H1 (cell line): Measurements from ENCODE around the gene NFYB. TPM values are rescaled to one million over a fixed set of nuclear protein-coding genes. Genes with fewer than 3 reads are reported as not detected.

Source experiments
- CTCF ChIA-PET: fragments of 300-600 bp; sonication (Branson Sonifier 250); formaldehyde crosslinking; loops from one replicate; lab custom pipeline; 2021; ENCODE audit not compliant: partially characterized antibody; lab: Charles Lee
- POLR2A ChIA-PET: fragments of 300-600 bp; sonication (Branson Sonifier 250); formaldehyde crosslinking; loops from one replicate; lab custom pipeline; 2021; ENCODE audit warnings: inconsistent platforms; ENCODE audit not compliant: partially characterized antibody; lab: Charles Lee
- DNase-seq, 2 experiments: peaks; one replicate each; pipeline versions ENCODE4 v3.0.0 to v3.0.0-alpha.2; 2010 to 2022; ENCODE audit warnings: low spot score in 2 of 2, low read depth in 1 of 2, mixed read lengths in 1 of 2
- FAIRE-seq: peaks from 2 replicates; lab custom pipeline; 2011; peaks lifted over from hg19 to GRCh38; lab: Jason Lieb, UNC
- H2AFZ ChIP-seq: 2 replicates; pipeline ENCODE4 v1.8.1; 2012; ENCODE audit warnings: low read length, inconsistent platforms
- H2AK5ac ChIP-seq: 2 replicates; pipeline ENCODE4 v1.6.1; 2013; ENCODE audit warnings: low read depth, low read length
- H2BK120ac ChIP-seq: replicated peaks from 2 replicates; pipeline ENCODE3; 2013; ENCODE audit warnings: low read depth, low read length, inconsistent platforms
- H2BK12ac ChIP-seq: 2 replicates; pipeline ENCODE4 v1.6.1; 2013; ENCODE audit warnings: low read depth, low read length
- H2BK15ac ChIP-seq: 2 replicates; pipeline ENCODE4 v1.6.1; 2013; ENCODE audit warnings: low read length
- H2BK20ac ChIP-seq: 2 replicates; pipeline ENCODE4 v1.6.1; 2013; ENCODE audit warnings: low read length
- H2BK5ac ChIP-seq: 2 replicates; pipeline ENCODE4 v1.6.1; 2013; ENCODE audit warnings: low read depth, low read length
- H3K14ac ChIP-seq: 2 replicates; pipeline ENCODE4 v1.6.1; 2013; ENCODE audit warnings: inconsistent platforms; ENCODE audit not compliant: insufficient read length
- H3K18ac ChIP-seq: 2 replicates; pipeline ENCODE4 v1.6.1; 2013; ENCODE audit warnings: low read length; ENCODE audit errors: extremely low read depth
- H3K23ac ChIP-seq: 2 replicates; pipeline ENCODE4 v1.6.1; 2013; ENCODE audit warnings: inconsistent platforms; ENCODE audit not compliant: insufficient read length
- H3K23me2 ChIP-seq: 2 replicates; pipeline ENCODE4 v1.6.1; 2013; ENCODE audit warnings: low read depth, low read length
- H3K27ac ChIP-seq: 2 replicates; pipeline ENCODE4 v1.6.1; 2011; ENCODE audit warnings: low read depth, low read length, inconsistent platforms
- H3K27me3 ChIP-seq, 4 experiments: replicated peaks in 1 of 4; 1 replicate in 1 of 4; 2 replicates in 3 of 4; pipeline versions ENCODE4 v1.6.1 to v1.8.1; 2011 to 2013; ENCODE audit warnings: low read length in 3 of 4, mild to moderate bottlenecking in 3 of 4, inconsistent platforms in 2 of 4, mixed read lengths in 2 of 4, moderate library complexity in 1 of 4; ENCODE audit not compliant: control insufficient read depth in 3 of 4, insufficient read depth in 3 of 4; ENCODE audit errors: extremely low read depth in 1 of 4
- H3K36me3 ChIP-seq, 4 experiments: 2 replicates each; pipeline versions ENCODE4 v1.6.1 to v1.8.1; 2011 to 2013; ENCODE audit warnings: mild to moderate bottlenecking in 4 of 4, low read length in 3 of 4, moderate library complexity in 2 of 4, control low read depth in 1 of 4, inconsistent platforms in 1 of 4; ENCODE audit not compliant: insufficient read depth in 4 of 4, control insufficient read depth in 2 of 4
- H3K4ac ChIP-seq: replicated peaks from 2 replicates; pipeline ENCODE3; 2013; ENCODE audit warnings: low read length, low read depth, mixed read lengths, inconsistent platforms; ENCODE audit not compliant: insufficient read length
- H3K4me1 ChIP-seq, 4 experiments: replicated peaks in 1 of 4; 1 replicate in 1 of 4; 2 replicates in 3 of 4; pipeline versions ENCODE4 v1.6.1 to v1.8.1; 2011 to 2013; ENCODE audit warnings: low read length in 3 of 4, inconsistent platforms in 2 of 4, mixed read lengths in 1 of 4; ENCODE audit not compliant: insufficient read depth in 4 of 4, control insufficient read depth in 3 of 4
- H3K4me2 ChIP-seq, 2 experiments: 2 replicates each; pipeline versions ENCODE4 v1.6.1 to v1.8.1; 2011 to 2013; ENCODE audit warnings: low read depth in 2 of 2, low read length in 2 of 2, control low read depth in 1 of 2, inconsistent platforms in 1 of 2, mild to moderate bottlenecking in 1 of 2; ENCODE audit not compliant: insufficient read depth in 1 of 2
- H3K4me3 ChIP-seq, 4 experiments: fragments of 200-600, 300-600 bp in 1 of 4; sonication (generic), shearing (Covaris generic), sonication (Bioruptor Twin) in 1 of 4; 2 replicates each; pipeline versions ENCODE4 v1.5.1 to v1.8.1; 2011 to 2016; ENCODE audit warnings: low read length in 4 of 4, low read depth in 3 of 4, control low read depth in 2 of 4, inconsistent platforms in 2 of 4, mild to moderate bottlenecking in 2 of 4, mixed read lengths in 1 of 4, moderate library complexity in 1 of 4; ENCODE audit not compliant: insufficient read depth in 2 of 4; ENCODE audit errors: extremely low read depth in 1 of 4
- H3K56ac ChIP-seq: replicated peaks from 2 replicates; pipeline ENCODE3; 2013; ENCODE audit warnings: low read depth, mild to moderate bottlenecking, mixed read lengths, low read length, inconsistent platforms; ENCODE audit not compliant: insufficient read length
- H3K79me1 ChIP-seq: 2 replicates; pipeline ENCODE4 v1.6.1; 2013; ENCODE audit warnings: low read depth, low read length, control low read depth
- H3K79me2 ChIP-seq, 2 experiments: 2 replicates each; pipeline versions ENCODE4 v1.6.1 to v1.8.1; 2012 to 2013; ENCODE audit warnings: low read length in 2 of 2, mild to moderate bottlenecking in 2 of 2, inconsistent platforms in 1 of 2; ENCODE audit not compliant: insufficient read depth in 2 of 2, control insufficient read depth in 1 of 2
- H3K9ac ChIP-seq, 4 experiments: replicated peaks in 1 of 4; 1 replicate in 1 of 4; 2 replicates in 3 of 4; pipeline versions ENCODE4 v1.6.1 to v1.8.1; 2011 to 2013; ENCODE audit warnings: low read depth in 3 of 4, low read length in 3 of 4, control low read depth in 2 of 4, mild to moderate bottlenecking in 2 of 4, moderate library complexity in 2 of 4, inconsistent platforms in 1 of 4; ENCODE audit errors: extremely low read depth in 1 of 4
- H3K9me3 ChIP-seq, 2 experiments: 2 replicates each; pipeline versions ENCODE4 v1.6.1 to v1.8.1; 2012 to 2013; ENCODE audit warnings: mild to moderate bottlenecking in 2 of 2, moderate library complexity in 2 of 2, control low read depth in 1 of 2, inconsistent platforms in 1 of 2, low read depth in 1 of 2, low read length in 1 of 2, mixed read lengths in 1 of 2; ENCODE audit not compliant: insufficient read depth in 2 of 2
- H4K20me1 ChIP-seq, 2 experiments: replicated peaks in 1 of 2; 2 replicates each; pipeline versions ENCODE3 to v1.8.1; 2011 to 2013; ENCODE audit warnings: inconsistent platforms in 2 of 2, low read length in 2 of 2, mild to moderate bottlenecking in 1 of 2; ENCODE audit not compliant: insufficient read depth in 2 of 2, control insufficient read depth in 1 of 2
- H4K5ac ChIP-seq: 2 replicates; pipeline ENCODE4 v1.6.1; 2013; ENCODE audit warnings: low read length, low read depth, mixed read lengths, inconsistent platforms; ENCODE audit not compliant: insufficient read length
- H4K8ac ChIP-seq: 2 replicates; pipeline ENCODE4 v1.8.0; 2013; ENCODE audit warnings: mild to moderate bottlenecking, moderate library complexity, low read length, inconsistent platforms; ENCODE audit not compliant: insufficient read depth; ENCODE audit errors: extremely low read depth
- H4K91ac ChIP-seq: replicated peaks from 2 replicates; pipeline ENCODE3; 2013; ENCODE audit warnings: low read length, mixed read lengths, inconsistent platforms; ENCODE audit not compliant: insufficient read length
- ATF3 ChIP-seq: IDR thresholded peaks from 2 replicates; pipeline ENCODE4 v1.6.1; 2011; ENCODE audit warnings: low read depth, mild to moderate bottlenecking, low read length; ENCODE audit not compliant: insufficient read depth
- BACH1 ChIP-seq: IDR thresholded peaks from 2 replicates; pipeline ENCODE4 v1.6.1; 2012; ENCODE audit warnings: low read length, improper control_type of control experiment
- CBX8 ChIP-seq: fragments of 300-800, 300-1000 bp; sonication (generic); IDR thresholded peaks from 2 replicates; pipeline ENCODE4 v1.7.1; 2016; ENCODE audit warnings: low read depth, low read length, borderline replicate concordance
- EZH2 ChIP-seq: fragments of 200-600 bp; sonication (generic); IDR thresholded peaks from 2 replicates; pipeline ENCODE4 v1.7.1; 2012; ENCODE audit warnings: low read depth, mild to moderate bottlenecking, moderate library complexity, low read length, inconsistent platforms; ENCODE audit not compliant: severe bottlenecking
- HDAC2 ChIP-seq, 2 experiments: fragments of 300-600 bp in 1 of 2; sonication (generic) in 1 of 2; IDR thresholded peaks; 2 replicates each; pipeline ENCODE4 v1.6.1; 2011 to 2012; ENCODE audit warnings: low read depth in 2 of 2, low read length in 2 of 2, mild to moderate bottlenecking in 2 of 2, moderate library complexity in 2 of 2, borderline replicate concordance in 1 of 2, inconsistent platforms in 1 of 2
- JUN ChIP-seq: IDR thresholded peaks from 2 replicates; pipeline ENCODE4 v1.6.1; 2011; ENCODE audit warnings: low read depth, mild to moderate bottlenecking, improper control_type of control experiment, low read length
- JUND ChIP-seq: IDR thresholded peaks from 2 replicates; pipeline ENCODE4 v1.6.1; 2011; ENCODE audit warnings: mild to moderate bottlenecking, improper control_type of control experiment, low read length
- POU5F1 ChIP-seq: IDR thresholded peaks from 2 replicates; pipeline ENCODE4 v1.6.1; 2011; ENCODE audit warnings: low read depth, mild to moderate bottlenecking, low read length, moderate library complexity
- SIN3A ChIP-seq, 2 experiments: IDR thresholded peaks in 1 of 2; conservative IDR thresholded peaks in 1 of 2; 2 replicates each; pipeline ENCODE4 v1.6.1; 2011 to 2012; ENCODE audit warnings: low read length in 2 of 2, improper control_type of control experiment in 1 of 2, low read depth in 1 of 2, mild to moderate bottlenecking in 1 of 2
- SIRT6 ChIP-seq: IDR thresholded peaks from one replicate; pipeline ENCODE4 v1.7.1; 2012; ENCODE audit warnings: low read length, inconsistent platforms
- SP1 ChIP-seq: IDR thresholded peaks from 2 replicates; pipeline ENCODE4 v1.6.1; 2011; ENCODE audit warnings: low read depth, low read length
- USF2 ChIP-seq: IDR thresholded peaks from 2 replicates; pipeline ENCODE4 v1.6.1; 2011; ENCODE audit warnings: low read length, improper control_type of control experiment
- WGBS, 2 experiments: shearing (Covaris generic) in 1 of 2; methylation state at CpG; one replicate each; pipeline versions ENCODE4 v1.1.6 to v1.1.7; 2013 to 2015; ENCODE audit warnings: low lambda C conversion rate in 2 of 2, mixed read lengths in 2 of 2, inconsistent platforms in 1 of 2, low coverage in 1 of 2, missing lambda C conversion rate in 1 of 2; ENCODE audit not compliant: insufficient replicate concordance in 2 of 2, insufficient coverage in 1 of 2, insufficient read length in 1 of 2; ENCODE audit errors: extremely low coverage in 1 of 2, missing lambda C conversion rate in 1 of 2; 5-methylcytosine and 5-hydroxymethylcytosine counted together
- polyA plus RNA-seq, 7 experiments: library from polyadenylated mRNA; depleted of rRNA in 3 of 7; stranded (reverse) in 5 of 7; unstranded in 2 of 7; fragments of >200 nt in 5 of 7; fragments of 200-250 nt in 2 of 7; gene quantifications; 1 replicate in 5 of 7; 2 replicates in 1 of 7; 4 replicates in 1 of 7; pipeline versions ENCODE4 v1.2.1 to v1.2.3, GENCODE V29; 2011 to 2013; ENCODE audit warnings: missing spikeins in 2 of 7, mixed read lengths in 2 of 7
- total RNA-seq: library from RNA; stranded (reverse); fragmentation: NEBNext Ultra II Directional; extraction: Animal tissue kit (Norgen Biotek cat#: 25700); gene quantifications from 2 replicates; pipeline ENCODE4 v1.2.1, GENCODE V29; 2021

NFYB gene
- total and polyA plus RNA-seq, 2 of the 8 experiments (the other 6 are each of a cell fraction or from before 2014, with no cell fraction given) = 29.1 to 43.5 TPM

- no peaks in the 10 kb centered on the region for H3K36me3 ChIP-seq
- DNase-seq = no peak
- no peak overlapping the region for H3K4me3 ChIP-seq
- H2BK120ac ChIP-seq = no peak overlapping the region
- no peak overlapping the region for H4K5ac ChIP-seq
- H3K4me2 ChIP-seq = no peak overlapping the region
- no peaks in the 10 kb centered on the region for H4K20me1 ChIP-seq
- POLR2A ChIA-PET = interaction anchor here (1.3 kb wide), 2 partner anchors 136 to 141 kb away, joined by 3 to 4 read pairs; a partner anchor contains a TSS
- H2BK12ac ChIP-seq = no peak overlapping the region
- H3K4me1 ChIP-seq = no peaks in the 10 kb centered on the region
- H2BK5ac ChIP-seq = no peak overlapping the region
- no peak overlapping the region for H2AFZ ChIP-seq
- no peak overlapping the region for H4K91ac ChIP-seq
- no peaks in the 10 kb centered on the region for H3K9me3 ChIP-seq
- no peak overlapping the region for H3K56ac ChIP-seq
- H3K4ac ChIP-seq = no peak overlapping the region
- CTCF ChIA-PET = interaction anchor here (0.8 to 3.9 kb wide), 4 partner anchors 8 to 40 kb away, joined by 3 to 27 read pairs (median 4); no protein-coding TSS in a partner anchor
- no peaks in the 10 kb centered on the region for H3K23me2 ChIP-seq
- no peak overlapping the region for H2AK5ac ChIP-seq
- peaks cover 0 to 1% (median 0%) of the 10 kb centered on the region in 4 experiments; a peak in 1 of 7 replicates for H3K27me3 ChIP-seq
- no peak overlapping the region for H2BK20ac ChIP-seq
- no peak overlapping the region for H3K18ac ChIP-seq
- H2BK15ac ChIP-seq = no peak overlapping the region
- H3K23ac ChIP-seq = no peak overlapping the region
- H3K79me1 ChIP-seq = no peaks in the 10 kb centered on the region
- H3K9ac ChIP-seq = no peak overlapping the region
- H4K8ac ChIP-seq = no peak overlapping the region
- no peaks in the 10 kb centered on the region for H3K79me2 ChIP-seq
- 89% methylated on average over 2 of the region's 2 CpGs; no CpG with 5 or more reads in 1 of the 2 experiments for WGBS, 2 experiments
- no peak for FAIRE-seq
- no peak overlapping the region for H3K14ac ChIP-seq
- H3K27ac ChIP-seq = no peak overlapping the region
- no peak for TF ChIP-seq USF2
- TF ChIP-seq JUN = no peak
- TF ChIP-seq BACH1 = no peak
- TF ChIP-seq CBX8 = no peak
- TF ChIP-seq HDAC2 (IDR thresholded peaks at IDR 0.05; ENCODE audit: borderline replicate concordance in 1 of 2, low read depth in 2 of 2, low read length in 2 of 2) = no peak
- TF ChIP-seq SIN3A (conservative IDR thresholded peaks at IDR 0.05 in 1 of 2, IDR thresholded peaks at IDR 0.05 in 1 of 2; ENCODE audit: low read depth in 1 of 2, low read length in 2 of 2) = no peak
- no peak for TF ChIP-seq POU5F1
- TF ChIP-seq SP1 = no peak
- no peak for TF ChIP-seq SIRT6
- TF ChIP-seq ATF3 = no peak
- no peak for TF ChIP-seq EZH2
- no peak for TF ChIP-seq JUND
Observed at GRCh38 chr12:104097954-104098353, 40.1 kb downstream of the NFYB start.
